HCT116 (cell line): ENCODE data around the gene PREX1.

ENCODE experiments used
- ATF3 ChIP-seq: IDR thresholded peaks from 2 replicates; pipeline ENCODE4 v1.6.1; 2012
- CTCF ChIP-seq, 3 experiments: fragments of 200-600 bp in 1 of 3; sonication (generic) in 1 of 3; IDR thresholded peaks in 2 of 3; conservative IDR thresholded peaks in 1 of 3; 2 replicates each; pipeline ENCODE4 v1.5.1; 2012 to 2017; ENCODE audit warnings: low read depth in 2 of 3, low read length in 2 of 3, antibody characterized with exemption in 1 of 3, borderline replicate concordance in 1 of 3, control low read depth in 1 of 3, mild to moderate bottlenecking in 1 of 3, mixed read lengths in 1 of 3, mixed run types in 1 of 3, moderate library complexity in 1 of 3; ENCODE audit not compliant: insufficient read depth in 1 of 3
- EGR1 ChIP-seq: IDR thresholded peaks from 2 replicates; pipeline ENCODE4 v1.6.1; 2012; ENCODE audit warnings: low read depth
- EZH2 ChIP-seq: fragments of 200-600 bp; sonication (generic); IDR thresholded peaks from 2 replicates; pipeline ENCODE4 v1.6.1; 2017; ENCODE audit warnings: antibody characterized with exemption, mixed run types
- EZH2phosphoT487 ChIP-seq: fragments of 200-600 bp; IDR thresholded peaks from 2 replicates; pipeline ENCODE4 v1.6.1; 2018; ENCODE audit warnings: antibody characterized with exemption, borderline replicate concordance
- JUND ChIP-seq: IDR thresholded peaks from 2 replicates; pipeline ENCODE4 v1.6.1; 2012
- MAX ChIP-seq: IDR thresholded peaks from 2 replicates; pipeline ENCODE4 v1.6.1; 2012
- POLR2AphosphoS5 ChIP-seq: IDR thresholded peaks from 2 replicates; pipeline ENCODE4 v1.6.1; 2011; ENCODE audit warnings: mild to moderate bottlenecking, low read depth, low read length, moderate library complexity
- RAD21 ChIP-seq: IDR thresholded peaks from 2 replicates; pipeline ENCODE4 v1.6.1; 2012; ENCODE audit warnings: low read depth, mild to moderate bottlenecking
- SIN3A ChIP-seq: IDR thresholded peaks from 2 replicates; pipeline ENCODE4 v1.6.1; 2012; ENCODE audit warnings: low read depth
- SRF ChIP-seq: IDR thresholded peaks from 2 replicates; pipeline ENCODE4 v1.6.1; 2012; ENCODE audit warnings: low read depth
- TCF7L2 ChIP-seq: IDR thresholded peaks from 2 replicates; pipeline ENCODE4 v1.7.0; 2011; ENCODE audit warnings: borderline replicate concordance, inconsistent platforms; ENCODE audit not compliant: insufficient read depth, insufficient read length; ENCODE audit errors: extremely low read depth

GRCh38 chr20:48748556-48748955 is 79.2 kb downstream of the PREX1 start:
- TF ChIP-seq CTCF (IDR thresholded peaks at IDR 0.05 in 2 of 3, conservative IDR thresholded peaks at IDR 0.05 in 1 of 3; ENCODE audit: borderline replicate concordance in 1 of 3, insufficient read depth in 1 of 3, low read depth in 2 of 3, low read length in 2 of 3) = no peak
- TF ChIP-seq EZH2 = no peak
- no peak for TF ChIP-seq SRF
- TF ChIP-seq SIN3A = no peak
- no peak for TF ChIP-seq RAD21
- TF ChIP-seq EGR1 = no peak
- TF ChIP-seq POLR2AphosphoS5 = no peak
- no peak for TF ChIP-seq EZH2phosphoT487
- TF ChIP-seq TCF7L2 = no peak
- no peak for TF ChIP-seq ATF3
- TF ChIP-seq JUND = no peak
- TF ChIP-seq MAX = no peak
